Activated CD8-positive, alpha-beta memory T cell treated with anti-CD3 and anti-CD28 coated beads, Interleukin-2, amount 50 U/mL, for 1 hour (primary cell): ENCODE measurements around the gene FIZ1.
A peak's percentile ranks its signal among the peaks of the same experiment; 100 is the strongest.

Experiments
- DNase-seq: peaks from one replicate; pipeline ENCODE4 v3.0.0-alpha.2; 2020; ENCODE audit errors: extremely low read depth

Gene FIZ1

GRCh38 chr19:55613396-55613795 lies 14.1 kb upstream of the FIZ1 start:
- DNase-seq: no peak

GRCh38 chr19:55611983-55612645 lies 12.8 kb upstream of the FIZ1 start:
- no peak for DNase-seq

GRCh38 chr19:55611300-55611982 lies 12.1 kb upstream of the FIZ1 start:
- no peak for DNase-seq

GRCh38 chr19:55609326-55609725 lies 10.0 kb upstream of the FIZ1 start:
- DNase-seq: no peak

- DNase-seq: no peak
Observed at GRCh38 chr19:55606817-55607216, 7.5 kb upstream of the FIZ1 start.

GRCh38 chr19:55606471-55606787 lies 7.1 kb upstream of the FIZ1 start:
- no peak for DNase-seq

GRCh38 chr19:55605637-55606470 lies 6.5 kb upstream of the FIZ1 start, which contains the start of gene ZNF865:
ZNF865 (plus strand) TSS chr19:55605647; CDS start chr19:55613619, 7,972 bp downstream.
- no peak for DNase-seq

GRCh38 chr19:55605207-55605636 lies 5.9 kb upstream of the FIZ1 start:
- DNase-seq: peak; percentile 95

- DNase-seq: no peak
Observed at GRCh38 chr19:55603581-55604292, 4.4 kb upstream of the FIZ1 start.

- DNase-seq: no peak
Observed at GRCh38 chr19:55603115-55603514, 3.8 kb upstream of the FIZ1 start.

- DNase-seq: no peak
Observed at GRCh38 chr19:55602104-55603001, 3.0 kb upstream of the FIZ1 start.

GRCh38 chr19:55601084-55601483 lies 1.8 kb upstream of the FIZ1 start:
- no peak for DNase-seq

- DNase-seq: no peak
Observed at GRCh38 chr19:55600662-55601028, 1.3 kb upstream of the FIZ1 start.

GRCh38 chr19:55599842-55600661 lies 735 bp upstream of the FIZ1 start, which contains the start of gene ZNF524:
ZNF524 (plus strand) TSS chr19:55600288; CDS start chr19:55602113, 1,825 bp downstream.
- peak; percentile 67 for DNase-seq

- peak; percentile 80 for DNase-seq
Observed at GRCh38 chr19:55598719-55599467, 424 bp downstream of the FIZ1 start.

- no peak for DNase-seq
Observed at GRCh38 chr19:55598034-55598433, 1.3 kb downstream of the FIZ1 start.

GRCh38 chr19:55597501-55597921 lies 1.8 kb downstream of the FIZ1 start:
- no peak for DNase-seq

- no peak for DNase-seq
Observed at GRCh38 chr19:55596304-55596703, 3.0 kb downstream of the FIZ1 start.

- DNase-seq: no peak
Observed at GRCh38 chr19:55594996-55595545, 4.2 kb downstream of the FIZ1 start.
